Activated effector memory CD4-positive, alpha-beta T cell treated with Interleukin-2 at 50 U/mL for 16 hours (primary cell): ENCODE data around the gene CHST9.

Experiments used
- DNase-seq: peaks from one replicate; pipeline ENCODE4 v3.0.0-alpha.2; 2020

The CHST9 gene

DNA sequence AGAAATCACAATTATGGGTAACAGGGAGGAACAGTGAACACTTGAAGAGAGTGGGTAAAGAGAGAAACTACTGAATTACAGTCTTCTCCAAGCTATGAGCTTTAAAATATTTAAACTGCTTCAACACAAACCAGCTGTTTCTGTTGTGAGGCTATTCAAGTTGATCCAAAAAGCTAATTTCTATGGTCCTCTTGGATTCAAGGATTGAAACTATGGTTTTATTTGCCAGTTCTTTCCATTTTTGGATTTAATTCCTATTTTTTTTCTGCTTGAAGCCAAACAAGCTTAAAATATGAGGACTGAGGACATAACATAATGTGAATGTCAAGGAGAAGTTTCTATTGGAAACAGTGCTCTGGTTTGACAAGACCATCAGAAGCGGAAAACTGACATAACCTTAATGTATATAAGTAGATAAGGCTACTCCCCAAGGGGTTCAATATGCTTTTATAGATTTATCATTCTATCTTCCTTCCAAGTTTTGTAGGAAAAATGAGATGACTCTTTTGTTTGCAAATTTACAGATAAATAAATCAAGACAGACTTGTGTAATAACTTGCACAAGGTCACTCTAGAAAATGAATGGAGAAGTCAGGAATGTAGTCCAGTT, 258.9 kb downstream of the CHST9 start:
- DNase-seq: no peak

DNA sequence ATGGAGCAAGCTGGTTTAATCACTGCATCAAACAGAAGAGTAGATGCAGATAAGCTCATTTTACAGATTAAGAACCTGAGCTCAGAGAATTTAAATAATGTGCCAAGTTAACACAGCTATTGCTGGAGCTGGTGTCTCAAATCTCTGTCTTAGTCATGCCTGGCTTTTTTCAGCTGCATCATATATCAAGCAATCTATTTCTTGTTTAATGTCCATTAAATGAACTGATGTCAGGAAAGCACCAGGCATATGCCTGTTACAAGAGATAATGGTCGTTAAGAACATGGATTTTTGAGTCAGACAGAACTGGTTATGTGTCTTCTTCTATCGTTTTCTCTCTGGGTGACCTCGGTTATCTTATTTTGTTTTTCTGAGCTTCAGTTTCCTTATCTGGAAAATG, 259.8 kb downstream of the CHST9 start:
- no peak for DNase-seq

DNA sequence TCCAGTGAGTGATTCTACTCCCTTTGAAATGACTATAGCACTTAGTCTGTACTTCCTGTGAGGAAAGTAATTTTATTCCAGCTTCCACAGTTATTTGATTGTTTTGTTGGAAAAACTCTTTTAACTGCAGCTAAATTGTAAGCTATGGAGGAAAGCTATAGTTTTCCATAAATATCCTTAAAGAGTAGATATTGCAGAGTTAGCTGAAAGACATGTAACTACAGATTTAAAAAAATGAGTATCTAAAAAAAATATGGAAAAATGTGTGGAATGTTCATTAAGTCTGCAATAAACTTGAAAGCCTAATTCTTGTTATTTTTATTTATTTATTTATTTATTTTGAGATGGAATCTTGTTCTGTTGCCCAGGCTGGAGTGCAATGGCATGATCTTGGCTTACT, 262.8 kb downstream of the CHST9 start:
- DNase-seq: no peak

DNA sequence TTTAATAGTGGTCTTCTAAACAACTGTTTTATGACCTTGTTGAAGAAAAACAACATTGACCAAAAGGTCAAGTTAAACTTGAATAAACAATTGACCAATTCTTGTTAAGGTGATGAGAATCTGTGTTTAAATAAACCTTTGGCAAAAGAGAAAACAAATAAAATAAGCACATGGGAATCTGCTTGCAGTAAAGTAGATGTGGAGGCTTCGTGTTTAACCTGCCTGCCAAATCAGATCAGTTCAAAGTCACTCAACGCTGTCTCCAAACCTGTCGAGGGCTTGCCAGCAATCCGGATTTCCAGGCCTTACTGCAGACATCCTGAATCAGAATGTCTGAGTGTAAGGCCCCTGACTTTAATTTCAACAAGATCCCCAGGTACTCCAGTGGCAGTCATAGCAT, 264.5 kb downstream of the CHST9 start:
- no peak for DNase-seq

DNA sequence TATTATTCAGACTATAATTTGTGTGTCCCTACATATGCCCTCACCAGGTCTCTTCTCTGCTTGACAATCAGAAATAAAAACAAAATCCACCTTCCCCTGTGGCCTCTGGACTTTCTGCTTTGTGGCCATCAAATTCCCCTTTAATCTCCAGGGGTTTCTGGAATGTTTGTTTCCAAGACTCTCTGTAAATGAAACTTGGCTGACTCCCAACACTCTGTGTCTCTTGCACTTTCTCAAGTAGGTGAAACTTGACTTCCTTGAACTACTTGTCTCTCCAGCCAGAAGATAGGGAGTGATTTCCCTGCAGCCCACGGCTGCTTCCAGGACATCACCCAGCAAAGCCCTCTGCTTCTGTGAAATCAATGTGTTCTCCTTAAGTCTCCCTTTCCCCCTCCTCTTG, 265.5 kb downstream of the CHST9 start:
- no peak for DNase-seq

DNA sequence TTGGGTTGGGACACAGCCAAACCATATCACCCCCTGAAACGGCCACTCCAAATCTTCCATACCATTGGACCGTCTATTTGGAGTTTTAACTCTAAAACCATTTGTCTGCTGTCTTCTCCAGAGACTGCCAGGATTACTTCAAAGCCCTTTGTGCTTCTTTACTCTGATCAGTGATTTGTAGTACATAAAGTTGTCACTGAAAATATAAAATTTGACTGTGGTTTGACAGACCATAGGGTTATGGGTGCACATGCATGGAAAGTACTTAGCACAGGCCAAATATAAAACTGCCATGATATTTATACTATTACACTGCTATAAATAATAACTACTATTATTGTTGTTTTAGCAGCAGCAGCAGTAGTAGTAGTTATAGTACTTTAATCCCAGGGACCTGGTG, 265.9 kb downstream of the CHST9 start:
- no peak for DNase-seq

DNA sequence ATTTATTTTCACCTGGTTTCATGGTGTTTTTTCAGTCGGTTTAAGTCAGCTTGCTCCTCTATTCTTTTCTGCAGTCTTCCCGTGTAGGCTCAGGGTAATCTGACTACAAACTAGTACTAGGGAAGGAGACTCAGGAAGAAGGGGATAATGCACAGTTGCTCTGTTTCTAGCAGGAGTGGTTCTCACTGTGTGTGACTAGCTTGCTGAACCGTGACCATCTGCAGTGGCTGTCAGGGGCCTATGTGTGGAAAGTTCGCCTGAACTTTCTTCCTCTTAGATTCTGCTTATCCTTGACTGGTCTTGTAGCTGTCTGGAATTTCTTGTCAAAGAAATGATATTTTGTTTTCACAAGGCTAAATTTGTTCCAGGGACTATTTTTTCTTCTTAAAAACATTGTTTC, 273.3 kb downstream of the CHST9 start:
- DNase-seq: no peak

DNA sequence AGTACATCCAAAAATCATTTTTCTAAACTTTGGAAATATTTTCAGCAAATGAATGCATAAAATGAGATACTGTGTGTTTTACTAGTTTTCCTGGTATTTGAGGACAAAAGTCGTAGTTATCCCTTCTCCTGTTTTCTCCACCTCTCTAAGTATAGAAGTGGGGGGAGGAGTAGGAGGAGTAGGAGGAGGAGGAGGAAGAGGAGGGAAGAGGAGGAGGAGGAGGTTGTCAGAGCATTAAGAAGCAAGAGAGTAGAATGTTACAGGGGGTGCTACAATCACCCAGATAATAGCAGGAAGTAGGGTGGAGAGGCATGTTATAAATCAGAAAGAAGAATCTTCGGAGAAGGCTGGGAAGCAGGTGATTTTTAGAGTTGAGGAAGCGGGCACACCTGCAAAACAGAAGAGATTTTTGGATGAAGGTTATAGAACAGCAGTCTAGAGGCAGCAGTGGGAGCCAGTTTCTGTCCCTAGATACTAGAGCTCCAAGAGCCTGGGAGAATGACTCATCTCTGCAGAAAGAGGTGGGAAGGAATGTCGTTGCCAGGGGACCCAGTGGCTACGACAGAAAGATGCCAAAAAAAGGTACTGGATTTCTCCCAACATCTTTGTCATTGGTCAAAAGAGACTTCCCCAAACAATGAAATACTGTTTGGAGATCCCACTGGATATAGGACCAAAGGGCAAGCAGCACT, 275.4 kb downstream of the CHST9 start:
- DNase-seq: no peak

DNA sequence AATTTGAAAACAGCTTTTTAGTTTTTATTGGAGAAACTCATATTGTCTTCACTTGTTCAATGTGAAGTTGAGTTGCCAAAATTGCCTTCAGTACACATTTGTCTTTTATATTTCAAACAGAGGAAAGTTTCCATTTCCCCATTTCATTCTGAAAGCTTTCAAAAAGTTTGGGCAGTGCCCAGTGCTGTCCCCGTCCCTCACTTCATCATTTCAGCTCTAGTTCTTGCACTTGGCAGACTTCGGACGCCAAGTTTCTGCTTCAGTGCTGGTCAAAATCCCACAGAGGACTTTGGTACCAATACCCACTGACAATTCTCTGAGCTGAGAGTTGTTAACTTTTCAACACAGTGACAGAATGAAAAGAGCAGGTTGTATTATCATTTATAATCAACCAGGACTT, 276.2 kb downstream of the CHST9 start:
- DNase-seq: no peak

DNA sequence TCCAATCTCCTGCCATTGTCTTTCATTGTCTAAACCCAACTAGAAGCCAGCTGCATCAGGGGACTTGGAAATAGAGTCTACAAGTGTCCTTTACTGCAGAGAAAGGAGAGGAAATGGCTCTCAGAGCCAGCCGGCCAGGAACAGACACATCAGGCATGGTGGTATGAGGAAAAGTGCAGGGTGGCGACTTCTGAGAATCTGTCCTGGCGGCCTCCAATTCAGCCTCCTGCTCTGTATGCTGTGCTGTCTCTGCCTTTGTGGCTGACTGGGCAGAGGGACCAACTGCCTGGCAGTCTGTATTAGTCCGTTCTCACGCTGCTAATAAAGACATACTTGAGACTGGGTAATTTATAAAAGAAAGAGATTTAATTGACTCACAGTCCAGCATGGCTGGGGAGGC, 282.8 kb downstream of the CHST9 start:
- DNase-seq: no peak

DNA sequence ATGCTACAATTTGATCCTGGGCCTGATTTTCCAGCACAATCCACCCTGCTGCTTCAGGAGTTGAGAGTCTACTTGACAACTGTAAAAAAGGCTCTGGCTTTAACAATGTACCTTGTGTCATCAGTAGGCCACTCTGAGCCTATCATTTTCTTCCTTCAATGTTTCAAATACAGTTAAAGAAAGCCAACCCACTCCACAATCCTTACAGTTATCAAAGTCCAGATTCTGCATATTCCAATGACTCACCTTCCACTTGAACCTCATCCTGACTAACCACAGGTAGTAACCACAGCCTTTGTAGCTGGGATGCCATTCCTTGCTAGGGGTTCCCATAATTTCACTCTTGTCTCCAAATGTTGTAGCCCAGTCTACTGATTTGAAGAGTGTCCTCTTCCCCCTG, 284.1 kb downstream of the CHST9 start:
- DNase-seq: no peak

DNA sequence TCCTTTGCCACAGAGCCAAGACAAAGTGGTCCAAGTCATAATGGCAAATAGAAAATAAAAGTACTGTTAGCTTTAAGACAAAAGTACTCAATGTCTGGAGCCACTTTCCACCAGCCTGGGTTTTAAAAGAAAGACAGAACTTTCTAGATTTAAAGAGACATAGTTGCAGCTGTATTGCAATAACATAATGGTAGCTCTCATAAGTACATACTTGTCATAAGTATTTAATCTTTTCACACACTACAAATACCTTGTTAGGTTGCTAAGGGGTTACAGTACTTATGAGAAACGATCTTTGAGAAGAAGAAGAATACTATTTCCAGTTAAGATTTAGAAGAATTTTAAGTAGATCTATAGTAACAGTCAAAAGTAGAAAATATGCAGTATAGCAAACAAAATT, 290.7 kb downstream of the CHST9 start:
- DNase-seq: no peak

DNA sequence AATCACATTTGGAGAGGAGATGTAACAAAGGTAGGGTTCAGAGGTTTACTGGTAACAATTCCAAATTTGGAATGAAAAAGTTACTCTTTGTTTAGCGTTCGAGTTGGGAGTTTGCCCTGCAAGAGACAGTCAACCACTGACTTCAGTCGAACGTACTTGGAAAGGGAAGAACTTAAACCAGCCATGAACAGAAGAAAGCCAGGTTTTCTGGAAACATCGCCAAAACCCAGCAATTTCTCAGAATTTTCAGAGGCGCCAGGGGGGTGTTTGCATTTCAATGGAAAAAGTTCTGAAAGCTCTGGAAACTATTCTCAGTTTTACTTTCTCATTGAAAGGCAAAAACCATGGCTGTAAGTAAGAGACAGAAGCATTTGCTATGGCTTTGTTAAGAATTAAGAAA, 291.1 kb downstream of the CHST9 start:
- DNase-seq: no peak

DNA sequence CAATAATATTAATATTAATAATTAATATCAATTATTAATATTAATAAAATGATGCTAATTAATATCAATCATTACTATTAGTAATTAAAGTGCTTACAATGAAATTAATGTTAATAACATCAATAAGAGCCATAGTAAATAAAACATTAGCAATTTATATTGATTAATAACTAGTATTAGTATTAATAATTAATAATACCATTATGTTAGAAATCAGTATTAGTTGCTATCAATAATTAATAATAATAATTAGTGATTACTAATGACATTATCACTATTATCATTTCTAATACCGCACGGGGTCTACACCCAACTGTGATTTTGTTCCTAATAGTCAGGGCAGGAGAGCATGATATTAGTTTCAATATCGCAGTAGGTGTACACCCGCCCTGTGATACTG, 296.8 kb downstream of the CHST9 start:
- DNase-seq: no peak

DNA sequence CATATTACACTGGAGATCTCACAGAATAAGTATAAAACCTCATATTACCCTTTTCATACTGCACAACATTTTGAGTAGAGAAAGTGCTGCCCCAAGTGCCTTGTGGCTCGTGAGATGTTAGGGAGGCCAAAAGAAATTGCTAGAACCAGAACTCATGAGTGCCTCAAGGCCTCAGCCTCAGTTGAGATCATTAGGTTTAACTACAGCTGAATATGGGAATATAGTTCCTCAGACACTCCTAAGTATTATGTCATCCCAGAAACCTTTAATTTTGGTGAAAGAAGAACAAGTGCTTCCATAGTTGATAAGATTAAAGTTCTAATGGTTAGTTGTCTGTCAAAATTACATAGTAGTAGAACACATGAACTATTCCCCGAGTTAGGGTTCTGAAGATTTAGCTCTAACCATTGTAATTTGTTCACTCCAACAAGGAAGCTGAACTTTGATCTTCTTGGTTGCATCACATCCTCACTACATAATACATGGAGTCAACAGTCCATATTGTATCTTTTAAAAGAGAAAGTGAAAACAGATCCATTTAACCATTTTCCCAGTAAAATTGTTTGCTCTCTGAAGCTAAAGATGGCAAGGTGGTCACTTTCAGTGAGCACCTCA, 310.0 kb downstream of the CHST9 start:
- no peak for DNase-seq

DNA sequence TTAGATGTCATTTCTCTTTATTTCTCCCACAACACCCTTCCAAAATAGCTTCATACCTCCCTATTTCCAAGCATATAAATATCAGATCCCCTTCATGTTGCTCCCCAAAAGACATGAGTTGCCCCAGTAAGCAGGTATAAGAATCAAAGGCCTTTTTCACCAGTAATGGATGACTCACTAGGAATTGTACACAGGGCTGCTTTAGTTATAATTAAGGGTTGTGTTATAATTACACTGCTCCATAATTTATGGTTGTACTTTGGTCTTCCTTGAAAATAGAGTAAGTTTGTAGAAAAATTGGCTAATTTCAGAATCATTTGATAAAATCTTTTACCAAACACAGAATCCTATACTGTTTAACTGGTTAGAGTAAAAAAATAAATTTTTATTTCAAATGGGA, 310.8 kb downstream of the CHST9 start:
- DNase-seq: no peak

DNA sequence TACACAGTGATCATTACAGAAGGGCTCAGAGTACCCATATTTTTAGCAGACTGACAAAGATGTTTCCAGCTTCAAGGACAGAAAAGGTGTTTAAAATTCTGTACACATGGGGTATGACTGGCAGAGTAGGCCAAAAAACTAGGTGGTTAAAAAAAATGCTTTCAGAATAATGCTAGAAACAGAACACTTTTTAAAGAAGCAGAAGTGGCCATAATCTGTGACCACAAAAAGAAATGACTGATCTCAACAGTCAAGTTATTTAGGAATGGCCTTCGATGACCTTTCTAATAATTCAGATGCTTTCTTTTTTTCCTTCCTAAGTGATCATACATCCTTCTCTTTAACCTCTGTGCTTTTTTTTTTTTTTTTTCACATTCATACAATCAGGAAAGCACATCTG, 315.5 kb downstream of the CHST9 start:
- DNase-seq: no peak

DNA sequence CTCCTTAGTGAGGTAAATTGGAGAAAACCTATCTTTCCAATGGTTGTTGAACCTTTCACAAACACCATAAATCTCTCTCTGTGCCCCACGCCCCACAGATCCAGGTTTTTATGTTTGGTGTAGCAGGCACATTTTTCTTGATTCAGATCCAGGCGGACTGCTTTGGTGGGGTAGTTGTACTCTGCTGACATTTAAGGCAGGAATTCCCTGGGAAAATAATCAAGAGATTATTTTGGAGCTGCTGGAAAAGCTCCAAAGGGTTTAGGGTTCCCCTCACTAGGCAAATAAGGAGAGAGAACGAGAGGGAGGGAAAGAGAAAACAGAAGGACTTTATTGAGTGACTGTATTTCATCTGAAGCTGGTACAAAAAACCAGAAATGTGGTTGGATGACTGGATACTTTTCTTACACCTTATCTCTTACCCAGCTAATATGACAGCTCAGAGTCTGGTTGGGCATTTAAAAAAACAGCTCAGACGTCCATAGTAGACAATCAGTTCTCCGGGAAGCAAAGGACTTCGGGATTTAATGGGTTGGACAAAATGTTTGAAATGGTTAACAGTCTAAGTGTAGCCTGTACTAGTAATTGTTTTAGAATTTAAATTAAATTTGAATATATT, 316.0 kb downstream of the CHST9 start:
- DNase-seq: no peak

DNA sequence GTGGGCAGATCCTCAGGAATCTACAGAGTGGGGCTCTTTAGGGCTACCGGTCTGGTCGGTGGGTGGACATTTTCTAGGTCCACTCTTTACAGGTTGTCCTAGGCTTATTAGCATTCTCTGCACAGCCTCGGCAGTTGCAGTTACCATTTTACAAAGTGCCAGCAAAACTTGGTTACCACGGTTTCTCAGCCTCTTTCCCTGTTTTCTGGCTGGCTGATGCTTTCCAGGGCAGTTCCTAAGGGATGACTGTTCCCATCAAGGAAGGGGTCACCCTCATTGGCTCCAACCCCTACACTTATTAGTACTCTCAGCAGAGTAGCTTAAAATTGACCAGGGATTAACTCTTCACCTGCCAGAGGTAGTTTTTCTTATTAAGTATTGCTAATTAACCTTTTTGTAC, 317.6 kb downstream of the CHST9 start:
- DNase-seq: no peak

DNA sequence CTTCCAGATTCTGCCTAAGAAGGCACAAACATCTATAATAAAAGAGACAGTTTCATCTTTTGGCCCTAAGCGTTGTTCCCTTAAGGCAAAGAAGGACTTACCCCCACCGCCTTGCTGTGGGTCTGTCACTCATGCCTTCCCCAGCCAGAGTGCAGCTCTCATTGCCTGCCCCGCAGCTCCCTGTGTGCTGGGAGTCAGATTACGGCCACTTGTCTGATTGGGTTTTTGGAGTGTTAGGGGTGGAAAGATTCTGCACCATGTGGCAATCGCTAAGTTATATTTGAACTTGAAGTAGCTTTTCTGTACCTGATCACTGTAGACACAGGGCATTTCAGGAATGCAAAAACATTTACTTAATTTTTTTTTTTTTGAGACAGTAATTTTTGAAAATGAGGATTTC, 319.6 kb downstream of the CHST9 start, which contains the start of gene AQP4:
Gene AQP4, minus strand, starts transcription at position 151 of the 400 bp plus-strand sequence. Its CDS starts 18 bp downstream, at position 133.
- DNase-seq: no peak

DNA sequence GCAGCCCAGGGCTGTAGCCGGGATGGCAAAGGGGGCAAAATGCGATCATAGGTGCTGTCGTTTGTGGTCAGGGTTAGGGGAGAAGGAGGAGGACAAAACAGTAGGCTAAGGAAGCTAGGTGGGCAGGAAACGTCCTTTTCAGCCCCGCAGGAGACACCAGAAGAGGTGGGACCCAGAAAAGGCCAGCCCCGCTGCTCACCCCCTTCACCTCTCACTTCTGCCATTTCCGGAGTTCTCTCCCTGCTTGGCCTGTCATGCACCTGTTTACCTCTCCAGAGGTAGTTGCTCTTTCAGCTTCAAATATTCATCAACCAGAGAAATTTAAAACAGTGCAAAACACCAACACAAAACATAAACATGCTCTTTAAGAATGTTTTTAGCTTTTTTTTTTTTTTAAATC, 320.4 kb downstream of the CHST9 start:
- DNase-seq: no peak

DNA sequence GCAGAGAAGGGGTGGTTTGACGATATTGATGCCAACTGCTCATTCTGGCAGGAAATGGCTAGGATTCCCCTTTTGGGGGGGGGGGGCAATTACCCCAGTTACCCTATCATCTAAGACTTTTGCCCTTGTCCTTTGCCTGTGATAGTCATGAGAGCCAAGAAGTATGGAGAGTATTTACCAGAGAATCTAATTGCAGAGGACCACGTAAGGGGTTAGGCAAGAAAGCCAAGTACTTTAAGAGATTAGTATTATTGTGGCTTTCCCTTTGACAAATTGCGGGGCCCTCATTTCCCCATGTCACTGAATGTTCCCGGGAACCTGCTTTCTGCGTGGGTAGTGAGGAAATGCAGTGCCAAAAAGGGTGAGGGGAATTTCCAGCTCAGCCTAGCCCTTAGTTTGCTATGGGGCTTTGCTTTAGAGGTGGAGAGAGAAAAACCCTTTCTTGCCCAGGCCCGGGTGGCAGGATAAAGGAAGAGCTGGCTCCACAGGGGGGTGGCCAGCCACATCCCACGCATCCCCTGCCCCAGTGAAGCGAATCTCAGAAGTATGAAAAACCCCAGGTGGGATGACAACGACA, 321.1 kb downstream of the CHST9 start:
- no peak for DNase-seq

DNA sequence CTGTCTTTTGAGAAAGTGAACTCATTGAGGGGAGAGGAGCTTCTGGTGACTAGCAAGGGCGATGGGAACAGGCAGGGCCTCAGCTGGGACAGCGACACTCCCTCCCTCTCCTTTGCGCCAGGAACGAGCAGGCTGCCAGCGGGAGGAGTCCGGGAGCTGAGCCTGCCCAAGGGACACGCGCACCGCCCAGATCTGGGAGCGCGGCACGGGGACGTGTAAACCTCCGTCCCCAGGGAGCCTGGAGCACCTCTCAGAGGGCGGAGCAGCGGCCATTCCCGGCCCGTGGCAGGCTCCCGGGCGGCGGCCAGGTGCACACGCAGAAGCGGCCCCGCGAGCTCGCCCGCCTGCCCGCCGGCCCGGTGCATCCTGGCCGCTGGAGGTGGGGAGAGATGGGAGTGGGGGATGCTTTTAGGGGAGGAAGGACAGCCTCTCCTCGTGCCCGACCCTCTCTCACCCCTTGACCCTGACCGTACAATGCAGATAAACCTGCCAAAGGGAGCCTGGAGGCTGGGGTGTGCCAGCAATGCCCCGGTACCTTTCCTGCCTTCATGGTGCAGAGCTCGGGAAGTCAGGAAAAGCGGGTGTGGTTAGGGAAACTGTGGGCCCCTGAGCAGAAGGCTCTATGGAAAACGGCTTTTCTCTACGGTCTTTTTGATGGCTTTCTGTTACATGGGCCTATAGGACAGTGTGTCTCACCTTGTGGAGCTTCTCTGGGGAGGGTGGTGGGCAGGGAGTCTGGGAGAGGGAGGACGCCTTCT, 321.8 kb downstream of the CHST9 start:
- DNase-seq: no peak
